Spinal cord (tissue), 10 donors: ENCODE data around the gene SPG11. TPM values are rescaled to one million over a fixed set of nuclear protein-coding genes. Genes with fewer than 3 reads are reported as not detected.

Experiments
- DNase-seq, 6 donors: peaks; one replicate each; pipeline versions ENCODE4 v3.0.0 to v3.0.0-alpha.2; 2013 to 2015; ENCODE audit warnings: low spot score in 6 of 6, low read depth in 4 of 6
- H3K27ac ChIP-seq: one replicate; pipeline ENCODE4 v1.5.1; 2013; ENCODE audit warnings: low read depth, low read length, control low read depth
- H3K27me3 ChIP-seq: one replicate; pipeline ENCODE4 v1.6.1; 2013; ENCODE audit warnings: low read length; ENCODE audit not compliant: control insufficient read depth, insufficient read depth
- H3K36me3 ChIP-seq: one replicate; pipeline ENCODE4 v1.6.1; 2013; ENCODE audit warnings: low read length; ENCODE audit not compliant: control insufficient read depth, insufficient read depth
- H3K4me1 ChIP-seq: one replicate; pipeline ENCODE4 v1.6.1; 2013; ENCODE audit warnings: low read length; ENCODE audit not compliant: control insufficient read depth, insufficient read depth
- H3K4me3 ChIP-seq: one replicate; pipeline ENCODE4 v1.5.1; 2013; ENCODE audit warnings: low read depth, low read length, control low read depth
- H3K9me3 ChIP-seq: one replicate; pipeline ENCODE4 v1.6.1; 2013; ENCODE audit warnings: low read length; ENCODE audit not compliant: control insufficient read depth, insufficient read depth
- WGBS: methylation state at CpG from one replicate; pipeline ENCODE4 v1.1.5; 2013; ENCODE audit warnings: missing lambda C conversion rate; ENCODE audit not compliant: insufficient coverage; 5-methylcytosine and 5-hydroxymethylcytosine counted together
- long read RNA-seq, 4 donors: transcript quantifications; one replicate each; lab custom pipeline, GENCODE V29; 2026
- polyA plus RNA-seq, 2 donors: library from polyadenylated mRNA; unstranded; fragments of 120-200 nt; gene quantifications; one replicate each; pipeline ENCODE4 v1.2.1, GENCODE V29; 2013; ENCODE audit not compliant: insufficient read length in 2 of 2
- total RNA-seq, 2 donors: library from RNA; depleted of rRNA in 1 of 2; stranded (reverse); fragments of 120-200 nt in 1 of 2; fragments of >200 nt in 1 of 2; gene quantifications; one replicate each; pipeline versions ENCODE4 v1.2.3 to v1.2.4, GENCODE V29; 2013 to 2014
- donor health status: healthy.

The SPG11 gene
- 10 to 100 TPM; 80.5 to 87.9 TPM for total RNA-seq
- polyA plus RNA-seq = 10 to 100 TPM; 63.0 to 81.9 TPM
- long read RNA-seq, donor 1, partial matches to known transcripts = 0 of 2 reads
- long read RNA-seq, donor 1, other reads (novel, unspliced or antisense) = 0 of 2 reads
- long read RNA-seq, donor 2, partial matches to known transcripts = 5 of 6 reads
- long read RNA-seq, donor 2, other reads (novel, unspliced or antisense) = 0 of 6 reads
- long read RNA-seq, donor 3, partial matches to known transcripts = 0 of 2 reads
- long read RNA-seq, donor 3, other reads (novel, unspliced or antisense) = 0 of 2 reads
- long read RNA-seq, donor 4, partial matches to known transcripts = 7,034 of 7,488 reads
- long read RNA-seq, donor 4, other reads (novel, unspliced or antisense) = 448 of 7,488 reads

DNA sequence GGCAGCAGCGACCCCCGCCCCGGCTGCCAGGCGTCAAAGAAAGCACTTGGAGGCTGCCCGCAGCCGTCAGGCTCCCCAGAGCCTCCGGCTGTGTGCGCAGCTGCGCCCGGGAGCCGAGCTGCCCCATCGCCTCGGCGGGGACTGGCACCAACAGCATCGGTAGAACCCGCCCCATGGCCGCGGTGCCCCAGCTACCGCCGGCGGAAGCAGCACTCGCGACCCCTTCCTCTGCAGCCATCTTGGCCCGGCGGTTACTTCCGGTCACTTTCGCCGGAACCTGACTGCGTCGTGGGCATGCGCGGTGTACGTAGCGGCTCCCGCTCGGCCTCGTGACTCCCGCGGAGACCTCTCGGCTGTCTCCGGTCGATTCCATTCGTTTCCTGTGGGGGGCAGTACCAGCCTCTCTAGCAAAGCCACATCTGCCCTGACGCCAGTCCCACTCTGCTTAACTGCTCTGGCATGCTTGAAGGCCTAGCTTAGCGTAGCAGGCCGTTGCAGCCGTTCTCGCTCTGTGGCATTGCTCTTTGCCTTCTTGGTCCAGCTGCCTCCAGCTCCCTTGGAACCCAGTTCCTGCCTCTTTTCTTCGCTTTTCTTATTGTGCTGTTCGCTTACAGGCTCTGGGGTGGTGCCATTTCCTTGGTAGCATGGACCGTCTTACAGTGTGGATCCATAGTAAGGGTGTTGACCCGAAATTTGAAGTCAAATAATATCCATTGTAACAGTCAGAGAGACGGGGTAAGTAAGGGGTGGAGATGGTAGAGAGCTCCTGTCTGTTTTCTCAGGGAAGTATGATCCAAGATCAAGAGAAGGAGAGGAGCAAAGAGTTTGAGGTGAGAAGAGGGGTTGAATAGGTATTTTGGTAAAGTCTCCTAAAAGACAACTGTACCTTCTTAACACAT, at the start of gene SPG11:
TSS of gene SPG11 (minus strand) at position 253 of the 899 bp plus-strand sequence. CDS start at position 238, 15 bp downstream.
- Histone ChIP-seq H3K27ac (peak within 1 kb of the TSS; percentile 93), H3K27me3 (no peaks in the 10 kb centered on the region), H3K36me3 (peaks cover 3% of the 10 kb centered on the region), H3K9me3 (no peaks in the 10 kb centered on the region), H3K4me3 (peak within 1 kb of the TSS; percentile 91), H3K4me1 (peaks cover 8% of the 10 kb centered on the region)
- WGBS = 2% methylated on average over 49 of the region's 53 CpGs
- DNase-seq = peak; percentile 88 to 99 (median 94)

DNA sequence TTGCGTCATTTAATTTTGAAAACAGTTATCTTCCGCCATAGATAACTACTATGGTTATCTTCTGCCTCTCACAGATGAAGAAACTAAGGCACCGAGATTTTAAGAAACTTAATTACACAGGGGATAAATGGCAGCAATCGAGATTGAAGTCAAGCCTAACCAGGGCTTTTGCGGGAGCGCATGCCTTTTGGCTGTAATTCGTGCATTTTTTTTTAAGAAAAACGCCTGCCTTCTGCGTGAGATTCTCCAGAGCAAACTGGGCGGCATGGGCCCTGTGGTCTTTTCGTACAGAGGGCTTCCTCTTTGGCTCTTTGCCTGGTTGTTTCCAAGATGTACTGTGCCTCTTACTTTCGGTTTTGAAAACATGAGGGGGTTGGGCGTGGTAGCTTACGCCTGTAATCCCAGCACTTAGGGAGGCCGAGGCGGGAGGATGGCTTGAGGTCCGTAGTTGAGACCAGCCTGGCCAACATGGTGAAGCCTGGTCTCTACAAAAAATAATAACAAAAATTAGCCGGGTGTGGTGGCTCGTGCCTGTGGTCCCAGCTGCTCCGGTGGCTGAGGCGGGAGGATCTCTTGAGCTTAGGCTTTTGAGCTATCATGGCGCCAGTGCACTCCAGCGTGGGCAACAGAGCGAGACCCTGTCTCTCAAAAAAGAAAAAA, 49.0 kb upstream of the SPG11 start:
- Histone ChIP-seq H3K4me3 (peak overlapping the region; percentile 98), H3K27ac (peak overlapping the region; percentile 98), H3K9me3 (no peaks in the 10 kb centered on the region), H3K36me3 (no peaks in the 10 kb centered on the region), H3K27me3 (no peaks in the 10 kb centered on the region), H3K4me1 (peaks cover 12% of the 10 kb centered on the region)
- WGBS = 49% methylated on average over 17 of the region's 24 CpGs
- DNase-seq = peak in 3 of 6 donors; percentile 41 to 78 (median 47)

- Histone ChIP-seq H3K27ac (peak overlapping the region; percentile 98), H3K4me3 (peak overlapping the region; percentile 98), H3K4me1 (peaks cover 12% of the 10 kb centered on the region), H3K36me3 (no peaks in the 10 kb centered on the region), H3K9me3 (no peaks in the 10 kb centered on the region), H3K27me3 (no peaks in the 10 kb centered on the region)
- peak in 1 of 6 donors; percentile 35 for DNase-seq
- WGBS = 1% methylated on average over 39 of the region's 46 CpGs
Observed at GRCh38 chr15:44711743-44712345, 48.4 kb upstream of the SPG11 start.

GRCh38 chr15:44711096-44711742, 47.8 kb upstream of the SPG11 start, which contains the start of the genes B2M and PATL2:
B2M (plus strand) TSS chr15:44711517; CDS start chr15:44711547, 30 bp downstream.
PATL2 (minus strand) TSS chr15:44711323; CDS start chr15:44676490, 34,833 bp downstream.
- Histone ChIP-seq H3K27me3 (no peaks in the 10 kb centered on the region), H3K27ac (peak within 1 kb of the TSS; percentile 98), H3K4me1 (peaks cover 12% of the 10 kb centered on the region), H3K9me3 (no peaks in the 10 kb centered on the region), H3K4me3 (peak within 1 kb of the TSS; percentile 98), H3K36me3 (no peaks in the 10 kb centered on the region)
- peak; percentile 89 to 98 (median 92) for DNase-seq
- under 1% methylated on average over 37 of the region's 37 CpGs for WGBS

GRCh38 chr15:44710236-44711095, 47.0 kb upstream of the SPG11 start:
- H3K36me3 ChIP-seq = no peaks in the 10 kb centered on the region
- peak overlapping the region; percentile 98 for H3K4me3 ChIP-seq
- DNase-seq = peak in 1 of 6 donors; percentile 5
- H3K27ac ChIP-seq = peak overlapping the region; percentile 98
- WGBS = no CpG with 5 or more reads among the region's 11 CpGs
- H3K9me3 ChIP-seq = no peaks in the 10 kb centered on the region
- H3K4me1 ChIP-seq = peaks cover 12% of the 10 kb centered on the region
- no peaks in the 10 kb centered on the region for H3K27me3 ChIP-seq

DNA sequence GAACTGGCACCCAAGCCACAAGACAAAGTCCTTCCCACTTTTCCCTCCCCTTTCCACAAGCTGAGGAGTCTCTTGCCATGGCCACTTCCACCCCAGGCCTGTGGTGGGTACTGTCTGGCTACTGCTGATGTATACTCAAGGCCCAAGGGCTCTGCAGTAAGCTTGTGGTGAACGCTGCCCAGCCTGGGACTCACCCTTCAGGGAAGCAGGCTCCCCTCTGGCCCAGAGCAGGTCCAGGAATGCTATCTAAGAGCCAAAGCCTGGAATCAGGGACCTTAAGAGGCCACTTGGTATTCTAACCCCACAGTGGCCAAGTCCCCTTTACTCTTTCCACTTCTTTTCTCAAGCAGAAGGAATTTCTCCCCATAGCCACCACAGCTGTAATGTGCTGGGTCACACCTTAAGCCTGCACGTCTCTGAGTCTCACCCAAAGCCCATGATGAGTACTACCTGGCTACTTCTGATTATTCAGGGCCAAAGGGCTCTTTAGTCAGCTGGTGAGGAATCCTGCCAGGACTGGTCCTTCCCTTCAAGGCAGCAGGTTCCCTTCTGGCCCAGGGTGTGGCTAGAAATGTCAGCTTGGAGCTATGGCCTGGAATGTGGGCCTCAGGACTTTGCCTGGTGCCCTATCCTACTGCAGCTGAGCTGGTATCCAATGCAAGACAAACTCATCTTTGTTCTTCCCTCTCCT, 43.6 kb upstream of the SPG11 start:
- no peaks in the 10 kb centered on the region for H3K9me3 ChIP-seq
- H3K27me3 ChIP-seq = no peaks in the 10 kb centered on the region
- peaks cover 6% of the 10 kb centered on the region for H3K4me1 ChIP-seq
- H3K4me3 ChIP-seq = no peak overlapping the region
- no peaks in the 10 kb centered on the region for H3K36me3 ChIP-seq
- no peak overlapping the region for H3K27ac ChIP-seq
- WGBS = 83% methylated on average over 2 of the region's 2 CpGs
- DNase-seq = no peak

GRCh38 chr15:44706401-44706800, 42.9 kb upstream of the SPG11 start:
- WGBS = 90% methylated on average over 2 of the region's 2 CpGs
- no peaks in the 10 kb centered on the region for H3K9me3 ChIP-seq
- no peak for DNase-seq
- no peaks in the 10 kb centered on the region for H3K4me1 ChIP-seq
- no peaks in the 10 kb centered on the region for H3K27me3 ChIP-seq
- H3K4me3 ChIP-seq = no peak overlapping the region
- H3K36me3 ChIP-seq = no peaks in the 10 kb centered on the region
- H3K27ac ChIP-seq = no peak overlapping the region

GRCh38 chr15:44705986-44706385, 42.5 kb upstream of the SPG11 start:
- no peak overlapping the region for H3K27ac ChIP-seq
- H3K36me3 ChIP-seq = no peaks in the 10 kb centered on the region
- no peaks in the 10 kb centered on the region for H3K9me3 ChIP-seq
- H3K4me3 ChIP-seq = no peak overlapping the region
- no peaks in the 10 kb centered on the region for H3K4me1 ChIP-seq
- DNase-seq = no peak
- 100% methylated on average over 1 of the region's 1 CpG for WGBS
- no peaks in the 10 kb centered on the region for H3K27me3 ChIP-seq
